PC-3 (cell line): ENCODE data around the gene RALGDS. TPM values are rescaled to one million over a fixed set of nuclear protein-coding genes. Genes with fewer than 3 reads are reported as not detected.

ENCODE experiments used
- ATAC-seq: fragments of 200-7000 bp; cut with Tn5 transposase; 2 replicates; pipeline ENCODE4 v1.9.1; 2020; ENCODE audit warnings: mild to moderate bottlenecking, moderate library complexity
- BruUV-seq: library from RNA; stranded (reverse); fragments of 400-500 nt; replicated peaks from 2 replicates; lab custom pipeline; 2021; lab: Mats Ljungman, UMichigan
- CTCF ChIA-PET: fragments of 300-600 bp; sonication (Branson Sonifier 250); formaldehyde crosslinking; loops from one replicate; lab custom pipeline; 2022; ENCODE audit warnings: antibody characterized with exemption; lab: Charles Lee
- POLR2A ChIA-PET: fragments of 300-600 bp; sonication (Branson Sonifier 250); formaldehyde crosslinking; loops from one replicate; lab custom pipeline; 2022; ENCODE audit warnings: antibody characterized with exemption; ENCODE audit not compliant: unreplicated experiment; lab: Charles Lee
- DNase-seq: peaks from one replicate; pipeline ENCODE4 v3.0.0-alpha.2; 2015
- H2AFZ ChIP-seq: fragments of 300-600 bp; sonication (generic); 2 replicates; pipeline ENCODE4 v1.6.0; 2016; ENCODE audit warnings: antibody characterized with exemption, low read length
- H3F3A ChIP-seq: fragments of 300-600 bp; sonication (generic); one replicate; pipeline ENCODE4 v1.6.0; 2017; ENCODE audit warnings: antibody characterized with exemption, low read length, control low read depth, mild to moderate bottlenecking; ENCODE audit not compliant: unreplicated experiment
- H3K27ac ChIP-seq: fragments of 300-600 bp; sonication (generic); 2 replicates; pipeline ENCODE4 v1.5.1; 2016; ENCODE audit warnings: mild to moderate bottlenecking, low read length
- H3K27me3 ChIP-seq: fragments of 300-600 bp; sonication (generic); 2 replicates; pipeline ENCODE4 v1.6.1; 2016; ENCODE audit warnings: low read length, mixed read lengths
- H3K36me3 ChIP-seq: fragments of 300-600 bp; sonication (generic); 2 replicates; pipeline ENCODE4 v1.6.1; 2016; ENCODE audit warnings: low read depth, mixed run types, low read length, mixed read lengths
- H3K4me1 ChIP-seq: fragments of 300-600 bp; sonication (generic); 2 replicates; pipeline ENCODE4 v1.5.1; 2016; ENCODE audit warnings: low read length; ENCODE audit not compliant: insufficient read depth
- H3K4me2 ChIP-seq: fragments of 300-600 bp; sonication (generic); 2 replicates; pipeline ENCODE4 v1.6.0; 2016; ENCODE audit warnings: low read length
- H3K4me3 ChIP-seq: fragments of 300-600 bp; sonication (generic); 2 replicates; pipeline ENCODE4 v1.5.1; 2016; ENCODE audit warnings: mild to moderate bottlenecking, low read length, mixed read lengths
- H3K79me2 ChIP-seq: fragments of 300-600 bp; sonication (generic); 2 replicates; pipeline ENCODE4 v1.6.1; 2017; ENCODE audit warnings: low read length, mixed read lengths
- H3K9ac ChIP-seq: fragments of 300-600 bp; sonication (generic); 2 replicates; pipeline ENCODE4 v1.6.0; 2016; ENCODE audit warnings: mild to moderate bottlenecking, low read length
- H3K9me2 ChIP-seq: fragments of 300-600 bp; sonication (generic); replicated peaks from 2 replicates; pipeline ENCODE4 v1.6.1; 2016; ENCODE audit warnings: mixed run types, low read length, mixed read lengths
- H3K9me3 ChIP-seq: fragments of 300-600 bp; sonication (generic); 2 replicates; pipeline ENCODE4 v1.6.1; 2016; ENCODE audit warnings: low read length, mixed read lengths
- H4K20me1 ChIP-seq: fragments of 300-600 bp; sonication (generic); 2 replicates; pipeline ENCODE4 v1.6.1; 2016; ENCODE audit warnings: low read length, mixed read lengths
- CTCF ChIP-seq: fragments of 300-600 bp; sonication (generic); conservative IDR thresholded peaks from 2 replicates; pipeline ENCODE4 v1.5.1; 2017; ENCODE audit warnings: antibody characterized with exemption, low read depth, mild to moderate bottlenecking, low read length
- EZH2 ChIP-seq: fragments of 300-600 bp; sonication (generic); IDR thresholded peaks from one replicate; pipeline ENCODE4 v1.6.1; 2017; ENCODE audit warnings: antibody characterized with exemption, mild to moderate bottlenecking, low read length; ENCODE audit not compliant: unreplicated experiment
- EZH2phosphoT487 ChIP-seq: fragments of 300-600 bp; sonication (generic); IDR thresholded peaks from 2 replicates; pipeline ENCODE4 v1.6.1; 2018; ENCODE audit warnings: mild to moderate bottlenecking, antibody characterized with exemption, low read length, borderline replicate concordance
- intact Hi-C: fragments of 100-400 bp; cut with micrococcal nuclease; formaldehyde crosslinking; loops from 2 replicates; pipeline ENCODE4 v1.9.0; 2023
- total RNA-seq: library from RNA; depleted of rRNA; stranded (reverse); fragments of >200 nt; gene quantifications from 2 replicates; pipeline ENCODE4 v1.2.3, GENCODE V29; 2014

The RALGDS gene
- total RNA-seq, 1 experiment from 2014 or later: 32.2 TPM

GRCh38 chr9:133169102-133169501, 48.1 kb upstream of the RALGDS start:
- CTCF ChIA-PET: no interaction called here
- no peak overlapping the region for H3K4me2 ChIP-seq
- no peaks in the 10 kb centered on the region for H3K9me3 ChIP-seq
- H3K4me3 ChIP-seq: no peak overlapping the region
- H4K20me1 ChIP-seq: no peaks in the 10 kb centered on the region
- no TSS peak for BruUV-seq
- H3K27ac ChIP-seq: no peak overlapping the region
- POLR2A ChIA-PET: interaction anchor here (0.6 kb wide), 1 partner anchor 139 kb away, joined by 3 read pairs; the partner anchor contains the start of gene GTF3C5
- no peaks in the 10 kb centered on the region for H3K79me2 ChIP-seq
- no peak for TF ChIP-seq EZH2phosphoT487
- TF ChIP-seq CTCF: no peak
- no peak for TF ChIP-seq EZH2
- no peaks in the 10 kb centered on the region for H3F3A ChIP-seq
- no peak for ATAC-seq
- intact Hi-C loops: no loop called here
- no peak overlapping the region for H2AFZ ChIP-seq
- no peak for DNase-seq
- no peaks in the 10 kb centered on the region for H3K9me2 ChIP-seq
- H3K4me1 ChIP-seq: no peaks in the 10 kb centered on the region
- H3K9ac ChIP-seq: no peak overlapping the region
- H3K27me3 ChIP-seq: peaks cover 3% of the 10 kb centered on the region; the same call in 1 of the 2 replicates
- H3K36me3 ChIP-seq: no peaks in the 10 kb centered on the region

GRCh38 chr9:133168432-133168831, 47.4 kb upstream of the RALGDS start:
- H2AFZ ChIP-seq: no peak overlapping the region
- H3K27me3 ChIP-seq: no peaks in the 10 kb centered on the region
- BruUV-seq: no TSS peak
- H3K4me1 ChIP-seq: no peaks in the 10 kb centered on the region
- no peak overlapping the region for H3K4me3 ChIP-seq
- peak; percentile 7 for DNase-seq
- intact Hi-C loops: no loop called here
- POLR2A ChIA-PET: interaction anchor here (0.6 kb wide), 1 partner anchor 138 kb away, joined by 3 read pairs; the partner anchor contains the start of gene GTF3C5
- H3K4me2 ChIP-seq: no peak overlapping the region
- H3K36me3 ChIP-seq: no peaks in the 10 kb centered on the region
- H3K27ac ChIP-seq: no peak overlapping the region
- CTCF ChIA-PET: no interaction called here
- no peaks in the 10 kb centered on the region for H4K20me1 ChIP-seq
- no peaks in the 10 kb centered on the region for H3F3A ChIP-seq
- no peaks in the 10 kb centered on the region for H3K79me2 ChIP-seq
- TF ChIP-seq EZH2phosphoT487 (no peak), EZH2 (no peak), CTCF (no peak)
- H3K9ac ChIP-seq: no peak overlapping the region
- no peak for ATAC-seq
- no peaks in the 10 kb centered on the region for H3K9me2 ChIP-seq
- H3K9me3 ChIP-seq: no peaks in the 10 kb centered on the region

- no peaks in the 10 kb centered on the region for H3F3A ChIP-seq
- no peaks in the 10 kb centered on the region for H3K27me3 ChIP-seq
- no peak for DNase-seq
- H3K9me3 ChIP-seq: no peaks in the 10 kb centered on the region
- intact Hi-C loops: no loop called here
- H4K20me1 ChIP-seq: no peaks in the 10 kb centered on the region
- H3K4me3 ChIP-seq: no peak overlapping the region
- no TSS peak for BruUV-seq
- H3K9me2 ChIP-seq: no peaks in the 10 kb centered on the region
- no peak overlapping the region for H2AFZ ChIP-seq
- no peak for ATAC-seq
- ChIA-PET POLR2A (no interaction called here), CTCF (no interaction called here)
- TF ChIP-seq EZH2 (no peak), EZH2phosphoT487 (no peak), CTCF (no peak)
- H3K4me2 ChIP-seq: no peak overlapping the region
- no peak overlapping the region for H3K27ac ChIP-seq
- no peaks in the 10 kb centered on the region for H3K79me2 ChIP-seq
- no peaks in the 10 kb centered on the region for H3K36me3 ChIP-seq
- no peak overlapping the region for H3K9ac ChIP-seq
- no peaks in the 10 kb centered on the region for H3K4me1 ChIP-seq
These were observed 46.7 kb upstream of the RALGDS start for GRCh38 chr9:133167769-133168168.
